GM12892 (cell line): ENCODE data around the gene GPD1.

Experiments
- POLR2A ChIP-seq: IDR thresholded peaks from 2 replicates; pipeline ENCODE4 v1.6.1; 2011; ENCODE audit warnings: low read depth, low read length, control low read depth
- POLR2AphosphoS5 ChIP-seq: IDR thresholded peaks from 2 replicates; pipeline ENCODE4 v1.6.1; 2011; ENCODE audit warnings: low read depth, low read length, control low read depth

- TF ChIP-seq POLR2AphosphoS5 (no peak), POLR2A (no peak)
Observed at GRCh38 chr12:50083301-50083700, 20.5 kb upstream of the GPD1 start.
